Hepatocyte (in vitro differentiated cells): ENCODE results near the gene C19orf53. TPM values are rescaled to one million over a fixed set of nuclear protein-coding genes. Genes with fewer than 3 reads are reported as not detected.

Source experiments
- DNase-seq: peaks from one replicate; pipeline ENCODE4 v3.0.0-alpha.2; 2016; ENCODE audit warnings: low spot score
- H2AFZ ChIP-seq: fragments of 200-600 bp; sonication (generic); 2 replicates; pipeline ENCODE4 v1.6.0; 2016; ENCODE audit warnings: antibody characterized with exemption, mild to moderate bottlenecking
- H3K27ac ChIP-seq: fragments of 200-600 bp; sonication (generic); 2 replicates; pipeline ENCODE4 v1.5.1; 2016; ENCODE audit warnings: mild to moderate bottlenecking
- H3K27me3 ChIP-seq: fragments of 200-600 bp; sonication (generic); 2 replicates; pipeline ENCODE4 v1.6.1; 2016
- H3K36me3 ChIP-seq: fragments of 200-600 bp; sonication (generic); replicated peaks from 2 replicates; pipeline ENCODE4 v1.5.1; 2016; ENCODE audit warnings: low read depth; ENCODE audit not compliant: insufficient read depth
- H3K4me1 ChIP-seq: fragments of 200-600 bp; sonication (generic); 2 replicates; pipeline ENCODE4 v1.5.1; 2016; ENCODE audit warnings: mild to moderate bottlenecking, moderate library complexity; ENCODE audit not compliant: insufficient read depth
- H3K4me2 ChIP-seq: fragments of 200-600 bp; sonication (generic); 2 replicates; pipeline ENCODE4 v1.6.0; 2016
- H3K4me3 ChIP-seq: fragments of 200-600 bp; sonication (generic); 2 replicates; pipeline ENCODE4 v1.5.1; 2016; ENCODE audit warnings: mild to moderate bottlenecking
- H3K79me2 ChIP-seq: fragments of 200-600 bp; sonication (generic); 2 replicates; pipeline ENCODE4 v1.6.0; 2017; ENCODE audit warnings: mild to moderate bottlenecking
- H3K9me2 ChIP-seq: fragments of 200-600 bp; sonication (generic); replicated peaks from 2 replicates; pipeline ENCODE4 v1.6.0; 2017; ENCODE audit warnings: mild to moderate bottlenecking; ENCODE audit not compliant: insufficient read depth
- H3K9me3 ChIP-seq: fragments of 200-600 bp; sonication (generic); 2 replicates; pipeline ENCODE4 v1.5.1; 2016; ENCODE audit warnings: low read depth, mild to moderate bottlenecking
- H4K20me1 ChIP-seq: fragments of 200-600 bp; sonication (generic); 2 replicates; pipeline ENCODE4 v1.6.0; 2016; ENCODE audit warnings: mild to moderate bottlenecking; ENCODE audit not compliant: insufficient read depth, poor library complexity, severe bottlenecking
- CTCF ChIP-seq: fragments of 200-600 bp; sonication (generic); IDR thresholded peaks from 2 replicates; pipeline ENCODE4 v1.5.1; 2016; ENCODE audit warnings: antibody characterized with exemption, mild to moderate bottlenecking; ENCODE audit not compliant: poor library complexity
- EZH2 ChIP-seq: fragments of 200-600 bp; sonication (generic); IDR thresholded peaks from 2 replicates; pipeline ENCODE4 v1.6.1; 2016; ENCODE audit warnings: antibody characterized with exemption, mild to moderate bottlenecking, borderline replicate concordance
- EZH2phosphoT487 ChIP-seq: fragments of 200-600 bp; sonication (generic); IDR thresholded peaks from one replicate; pipeline ENCODE4 v1.6.1; 2018; ENCODE audit warnings: antibody characterized with exemption, mild to moderate bottlenecking, low read depth, moderate library complexity; ENCODE audit not compliant: unreplicated experiment, severe bottlenecking
- WGBS: methylation state at CpG from one replicate; pipeline ENCODE4 v1.1.6; 2016; ENCODE audit warnings: low lambda C conversion rate; ENCODE audit errors: missing lambda C conversion rate; 5-methylcytosine and 5-hydroxymethylcytosine counted together
- polyA plus RNA-seq: library from polyadenylated mRNA; unstranded; fragments of >200 nt; fragmentation: Nextera tagmentation; extraction: Ambion mirVana; gene quantifications from 2 replicates; pipeline ENCODE4 v1.2.1, GENCODE V29; 2016
- total RNA-seq: library from RNA; depleted of rRNA; stranded (reverse); fragments of >200 nt; gene quantifications from 2 replicates; pipeline ENCODE4 v1.2.3, GENCODE V29; 2014

Gene C19orf53
- total and polyA plus RNA-seq, 2 experiments from 2014 or later, result 89.2 to 220 TPM

GRCh38 chr19:13817018-13817614 lies 42.9 kb downstream of the C19orf53 start:
- Histone ChIP-seq H3K4me3 (no peak overlapping the region), H3K9me2 (no peaks in the 10 kb centered on the region), H3K27ac (no peak overlapping the region), H2AFZ (no peak overlapping the region), H3K36me3 (no peaks in the 10 kb centered on the region), H3K4me2 (peak overlapping the region; percentile 65), H3K79me2 (no peaks in the 10 kb centered on the region), H3K9me3 (no peaks in the 10 kb centered on the region), H3K4me1 (no peaks in the 10 kb centered on the region), H4K20me1 (no peaks in the 10 kb centered on the region), H3K27me3 (no peaks in the 10 kb centered on the region)
- 65% methylated on average over 11 of the region's 11 CpGs for WGBS
- DNase-seq, result peak; percentile 48
- no peak for TF ChIP-seq EZH2phosphoT487
- TF ChIP-seq CTCF, result no peak
- TF ChIP-seq EZH2, result no peak

GRCh38 chr19:13817615-13818371 lies 43.5 kb downstream of the C19orf53 start:
- Histone ChIP-seq H3K79me2 (no peaks in the 10 kb centered on the region), H3K27ac (no peak overlapping the region), H3K4me1 (no peaks in the 10 kb centered on the region), H3K4me3 (no peak overlapping the region), H3K4me2 (peak overlapping the region; percentile 65), H3K9me2 (no peaks in the 10 kb centered on the region), H3K9me3 (no peaks in the 10 kb centered on the region), H2AFZ (no peak overlapping the region), H3K27me3 (no peaks in the 10 kb centered on the region), H4K20me1 (no peaks in the 10 kb centered on the region), H3K36me3 (no peaks in the 10 kb centered on the region)
- TF ChIP-seq CTCF, result no peak
- no peak for TF ChIP-seq EZH2
- TF ChIP-seq EZH2phosphoT487, result no peak
- DNase-seq, result peak; percentile 81
- WGBS, result 66% methylated on average over 23 of the region's 35 CpGs

GRCh38 chr19:13819238-13819637 lies 45.0 kb downstream of the C19orf53 start:
- Histone ChIP-seq H3K36me3 (no peaks in the 10 kb centered on the region), H3K27me3 (no peaks in the 10 kb centered on the region), H3K9me3 (no peaks in the 10 kb centered on the region), H4K20me1 (no peaks in the 10 kb centered on the region), H2AFZ (no peak overlapping the region), H3K4me3 (no peak overlapping the region), H3K79me2 (no peaks in the 10 kb centered on the region), H3K27ac (no peak overlapping the region), H3K4me1 (no peaks in the 10 kb centered on the region), H3K4me2 (no peak overlapping the region), H3K9me2 (no peaks in the 10 kb centered on the region)
- DNase-seq, result no peak
- 97% methylated on average over 11 of the region's 11 CpGs for WGBS
- TF ChIP-seq EZH2phosphoT487, result no peak
- no peak for TF ChIP-seq EZH2
- no peak for TF ChIP-seq CTCF
